NCI-H526 treated with DMSO at 0.1 percent for 48 hours (cell line): ENCODE results near the gene TRAF7.

Experiments used
- DNase-seq: peaks from one replicate; lab custom pipeline; 2025; lab: John Stamatoyannopoulos, UW

Gene TRAF7

GRCh38 chr16:2147981-2148671, 7.5 kb upstream of the TRAF7 start, which contains the start of gene RAB26:
Gene RAB26 (plus strand): TSS chr16:2148625. CDS start chr16:2148784, 159 bp downstream.
- DNase-seq: peak; percentile 18

- DNase-seq: no peak
Observed at GRCh38 chr16:2148714-2149629, 6.6 kb upstream of the TRAF7 start.

GRCh38 chr16:2149630-2150417, 5.8 kb upstream of the TRAF7 start:
- no peak for DNase-seq

GRCh38 chr16:2150418-2151187, 5.0 kb upstream of the TRAF7 start:
- peak; percentile 24 for DNase-seq

GRCh38 chr16:2151188-2152091, 4.1 kb upstream of the TRAF7 start:
- DNase-seq: no peak

GRCh38 chr16:2152695-2153506, 2.7 kb upstream of the TRAF7 start:
- no peak for DNase-seq

GRCh38 chr16:2154533-2155090, 970 bp upstream of the TRAF7 start:
- no peak for DNase-seq

- no peak for DNase-seq
Observed at GRCh38 chr16:2155977-2156848, 631 bp downstream of the TRAF7 start.

GRCh38 chr16:2156849-2157224, 1.3 kb downstream of the TRAF7 start:
- no peak for DNase-seq

GRCh38 chr16:2157480-2158261, 2.1 kb downstream of the TRAF7 start:
- no peak for DNase-seq

GRCh38 chr16:2158262-2158638, 2.7 kb downstream of the TRAF7 start:
- DNase-seq: no peak

- no peak for DNase-seq
Observed at GRCh38 chr16:2159175-2159838, 3.7 kb downstream of the TRAF7 start.

- no peak for DNase-seq
Observed at GRCh38 chr16:2160915-2161551, 5.5 kb downstream of the TRAF7 start.

GRCh38 chr16:2161911-2162310, 6.3 kb downstream of the TRAF7 start:
- DNase-seq: no peak

- DNase-seq: no peak
Observed at GRCh38 chr16:2162676-2163118, 7.1 kb downstream of the TRAF7 start.

- DNase-seq: no peak
Observed at GRCh38 chr16:2163211-2163881, 7.8 kb downstream of the TRAF7 start.
